Activated CD4-positive, alpha-beta T cell treated with anti-CD3 and anti-CD28 coated beads, Interleukin-2, amount 10 ng/mL, durations not matched to agents 24 days and 14 days (primary cell): ENCODE data around the gene RABAC1. TPM values are rescaled to one million over a fixed set of nuclear protein-coding genes. Genes with fewer than 3 reads are reported as not detected.
A peak's percentile ranks its signal among the peaks of the same experiment; 100 is the strongest.
"Not testable (repeated sequence)": the region's sequence is repeated elsewhere in the genome, so short reads cannot be mapped to it uniquely, and the experiment has no call there.

Experiments used
- DNase-seq: peaks from one replicate; pipeline ENCODE4 v3.0.0; 2022
- H3K27ac Mint-ChIP-seq: one replicate; pipeline ENCODE4 v1.8.0; 2022; ENCODE audit warnings: mild to moderate bottlenecking, mixed read lengths
- H3K27me3 Mint-ChIP-seq: one replicate; pipeline ENCODE4 v1.8.0; 2022; ENCODE audit warnings: mixed read lengths
- H3K36me3 Mint-ChIP-seq: one replicate; pipeline ENCODE4 v1.8.0; 2022; ENCODE audit warnings: low read depth, mild to moderate bottlenecking, mixed read lengths
- H3K4me1 Mint-ChIP-seq: one replicate; pipeline ENCODE4 v1.8.0; 2021; ENCODE audit warnings: mixed read lengths
- H3K4me3 Mint-ChIP-seq: one replicate; pipeline ENCODE4 v1.8.0; 2022; ENCODE audit warnings: mild to moderate bottlenecking, moderate library complexity, mixed read lengths
- H3K9me3 Mint-ChIP-seq: one replicate; pipeline ENCODE4 v1.8.0; 2021; ENCODE audit warnings: mixed read lengths
- intact Hi-C: fragments of 100-400 bp; cut with micrococcal nuclease; formaldehyde crosslinking; loops from one replicate; pipeline ENCODE4 v1.15.1; 2023
- total RNA-seq: library from RNA; stranded (reverse); gene quantifications from 2 replicates; pipeline ENCODE4 v1.2.3, GENCODE V29; 2022

RABAC1 gene
- total RNA-seq, 1 donor from 2014 or later: 41.5 TPM

DNA sequence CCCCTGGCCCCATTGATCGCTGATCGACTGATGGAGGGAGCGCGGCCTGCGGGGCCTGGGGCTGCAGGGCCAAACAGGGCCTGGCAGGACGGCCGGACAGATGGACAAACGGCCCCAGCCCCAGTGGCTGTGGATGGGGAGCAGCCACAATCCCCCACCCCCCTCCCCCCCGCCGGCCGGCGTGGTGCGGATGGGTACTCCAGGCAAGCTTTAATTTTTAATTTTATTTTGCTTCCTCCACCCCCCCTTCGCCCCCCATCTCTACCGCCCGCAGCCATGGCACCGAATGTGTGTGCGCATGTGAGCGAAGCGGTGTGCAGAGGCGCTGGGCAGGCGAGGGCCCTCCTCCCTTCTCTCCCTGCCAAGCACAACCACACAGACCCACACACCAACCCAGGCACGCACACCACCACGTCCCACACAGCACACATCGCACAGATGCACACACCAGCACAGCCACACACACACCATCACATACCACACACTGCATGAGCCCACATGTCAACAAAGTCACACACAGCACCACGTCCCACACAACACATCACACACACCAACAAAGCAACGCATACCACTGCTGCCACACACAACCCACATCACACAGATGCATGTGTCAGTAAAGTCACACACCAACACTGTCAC lies 43.2 kb downstream of the RABAC1 start:
- Mint-ChIP-seq H3K9me3 (no peaks in the 10 kb centered on the region), H3K4me3 (no peak overlapping the region), H3K27me3 (peaks cover 29% of the 10 kb centered on the region), H3K36me3 (peaks cover 9% of the 10 kb centered on the region), H3K4me1 (peaks cover 15% of the 10 kb centered on the region), H3K27ac (no peak overlapping the region)
- intact Hi-C loops: no loop called here
- no peak for DNase-seq

DNA sequence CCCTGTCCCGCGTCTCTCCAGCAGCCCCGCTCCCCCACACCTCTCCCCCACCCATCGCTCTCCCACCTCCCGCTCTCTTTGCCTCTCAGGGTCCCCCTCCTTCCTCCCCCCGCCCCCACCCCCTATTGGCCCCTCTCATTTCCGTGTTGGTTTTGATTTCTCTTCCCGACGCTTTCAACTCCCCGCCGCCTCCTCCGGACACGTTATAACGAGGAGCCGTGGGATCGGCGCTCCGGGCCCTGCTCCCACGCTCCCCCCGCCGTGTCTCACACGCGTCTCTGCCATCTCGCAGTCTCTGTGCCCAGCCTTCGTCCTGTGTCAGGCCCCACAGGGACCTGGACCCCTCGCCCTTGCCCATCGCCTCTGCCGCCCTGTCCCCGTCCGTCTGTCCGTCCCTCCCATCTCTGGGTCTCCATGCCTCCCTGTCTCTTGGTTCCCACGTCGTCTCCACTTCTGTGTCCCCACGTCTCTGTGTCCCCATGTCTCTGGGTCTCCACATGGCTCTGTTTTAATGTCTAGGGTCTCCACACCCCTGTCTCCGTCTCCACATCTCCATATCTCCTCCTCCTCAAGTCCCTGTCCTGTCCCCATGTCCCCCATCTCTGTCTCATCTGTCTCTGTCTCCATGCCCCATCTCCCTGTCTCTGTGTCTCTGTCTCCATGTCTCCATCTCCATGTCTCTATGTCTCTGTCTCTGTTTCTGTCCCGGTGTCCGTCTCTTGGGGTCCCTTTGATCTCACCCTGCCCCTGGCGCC lies 43.9 kb downstream of the RABAC1 start:
- peaks cover 22% of the 10 kb centered on the region for H3K4me1 Mint-ChIP-seq
- H3K9me3 Mint-ChIP-seq: no peaks in the 10 kb centered on the region
- no peak overlapping the region for H3K4me3 Mint-ChIP-seq
- intact Hi-C loops: no loop called here
- H3K27me3 Mint-ChIP-seq: peaks cover 31% of the 10 kb centered on the region
- H3K27ac Mint-ChIP-seq: no peak overlapping the region
- peak; percentile 69 for DNase-seq
- H3K36me3 Mint-ChIP-seq: peaks cover 14% of the 10 kb centered on the region

DNA sequence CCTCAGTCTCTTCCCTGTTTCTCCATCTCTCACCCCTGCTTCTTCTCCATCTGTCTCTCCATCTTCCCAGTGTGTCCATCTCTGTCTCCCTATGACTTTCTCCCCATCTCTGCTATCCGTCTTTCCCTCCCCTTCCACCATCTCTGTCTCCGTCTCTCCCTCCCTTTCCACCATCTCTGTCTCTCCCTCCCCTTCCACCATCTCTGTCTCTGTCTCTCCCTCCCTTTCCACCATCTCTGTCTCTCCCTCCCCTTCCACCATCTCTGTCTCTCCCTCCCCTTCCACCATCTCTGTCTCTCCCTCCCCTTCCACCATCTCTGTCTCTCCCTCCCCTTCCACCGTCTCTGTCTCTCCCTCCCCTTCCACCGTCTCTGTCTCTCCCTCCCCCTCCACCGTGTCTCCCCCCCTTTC lies 44.7 kb downstream of the RABAC1 start:
- Mint-ChIP-seq H3K36me3 (peaks cover 14% of the 10 kb centered on the region), H3K27me3 (peaks cover 31% of the 10 kb centered on the region), H3K4me1 (peaks cover 22% of the 10 kb centered on the region)
- H3K9me3 Mint-ChIP-seq, DNase-seq, intact Hi-C loops, H3K4me3 Mint-ChIP-seq, H3K27ac Mint-ChIP-seq: not testable (repeated sequence)

DNA sequence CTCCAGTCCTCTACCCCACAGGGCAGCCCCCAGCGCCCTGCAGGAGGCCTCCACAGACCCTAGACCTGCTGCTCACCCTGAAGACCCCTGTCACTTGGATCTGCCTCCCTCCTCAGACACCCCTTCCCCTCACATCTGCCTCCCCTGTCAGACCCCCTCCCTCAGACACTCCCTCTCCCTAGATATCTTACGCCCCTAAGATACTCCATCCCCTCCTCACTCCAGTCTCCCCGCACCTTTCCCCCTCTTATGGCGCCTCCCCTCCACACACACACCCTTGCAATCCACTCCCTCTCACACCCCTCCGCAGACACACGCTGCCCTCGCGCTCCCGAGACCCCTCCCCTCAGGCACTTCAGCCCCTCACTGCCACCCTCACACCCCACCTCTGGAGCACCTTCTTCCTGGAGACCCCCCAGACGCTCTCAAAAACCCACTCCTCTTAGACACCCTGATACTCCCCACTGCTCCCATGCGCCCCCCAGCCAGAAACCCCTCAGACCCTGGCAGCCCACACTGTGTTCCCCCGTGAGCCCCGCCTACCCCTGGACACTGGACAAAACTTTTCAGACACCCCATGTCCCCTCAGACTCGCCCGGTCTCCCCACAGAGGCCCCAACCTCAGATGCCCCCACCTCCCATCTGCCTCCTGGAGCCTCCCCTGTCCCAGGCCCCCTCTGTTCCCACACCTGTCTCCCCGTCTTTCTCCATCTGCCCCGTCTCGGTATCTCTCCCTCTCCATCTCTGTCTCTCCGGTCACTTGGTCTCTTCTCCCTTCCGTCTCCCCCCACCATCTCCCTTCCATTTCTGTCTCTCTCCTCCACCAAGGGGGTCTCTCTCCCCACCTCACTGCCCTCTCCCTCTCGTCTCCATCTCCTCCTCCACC lies 45.3 kb downstream of the RABAC1 start:
- peaks cover 20% of the 10 kb centered on the region for H3K36me3 Mint-ChIP-seq
- H3K4me3 Mint-ChIP-seq: no peak overlapping the region
- intact Hi-C loops: no loop called here
- peak; percentile 63 for DNase-seq
- H3K9me3 Mint-ChIP-seq: no peaks in the 10 kb centered on the region
- no peak overlapping the region for H3K27ac Mint-ChIP-seq
- H3K4me1 Mint-ChIP-seq: peaks cover 22% of the 10 kb centered on the region
- peaks cover 31% of the 10 kb centered on the region for H3K27me3 Mint-ChIP-seq

DNA sequence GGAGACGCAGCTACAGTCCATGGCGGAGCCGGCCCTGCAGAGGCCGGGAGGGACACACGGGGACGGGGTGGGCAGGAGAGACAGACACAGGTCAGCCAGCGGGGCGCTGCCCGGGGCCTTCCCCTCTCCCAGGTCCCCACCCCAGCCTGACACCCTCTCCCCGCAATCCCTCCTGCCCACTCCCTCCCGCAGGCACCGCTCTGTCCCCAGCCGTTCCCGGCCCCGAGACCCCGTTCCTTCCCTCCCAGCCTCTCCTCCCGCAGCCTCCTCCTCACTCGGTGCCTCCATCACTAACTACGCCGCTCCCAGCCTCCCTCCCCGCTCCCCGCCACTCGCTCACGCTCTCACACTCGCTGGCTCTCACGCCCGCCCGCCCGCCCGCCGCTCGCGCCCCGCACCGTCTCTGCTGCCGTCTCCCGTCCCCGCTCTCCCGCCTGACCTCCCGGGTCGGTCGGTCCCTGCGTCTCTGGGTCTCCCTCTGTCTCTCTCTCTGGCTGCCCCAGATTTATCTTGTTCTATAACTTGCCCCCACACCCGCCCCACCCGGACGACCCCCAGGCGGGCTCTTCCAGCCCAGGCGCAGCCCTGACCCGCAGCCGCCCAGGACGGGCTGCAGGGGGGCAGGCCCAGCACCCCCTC lies 46.1 kb downstream of the RABAC1 start:
- intact Hi-C loops: no loop called here
- peaks cover 22% of the 10 kb centered on the region for H3K4me1 Mint-ChIP-seq
- no peak overlapping the region for H3K4me3 Mint-ChIP-seq
- no peak overlapping the region for H3K27ac Mint-ChIP-seq
- H3K9me3 Mint-ChIP-seq: no peaks in the 10 kb centered on the region
- peaks cover 21% of the 10 kb centered on the region for H3K36me3 Mint-ChIP-seq
- DNase-seq: peak; percentile 69
- H3K27me3 Mint-ChIP-seq: peaks cover 31% of the 10 kb centered on the region

DNA sequence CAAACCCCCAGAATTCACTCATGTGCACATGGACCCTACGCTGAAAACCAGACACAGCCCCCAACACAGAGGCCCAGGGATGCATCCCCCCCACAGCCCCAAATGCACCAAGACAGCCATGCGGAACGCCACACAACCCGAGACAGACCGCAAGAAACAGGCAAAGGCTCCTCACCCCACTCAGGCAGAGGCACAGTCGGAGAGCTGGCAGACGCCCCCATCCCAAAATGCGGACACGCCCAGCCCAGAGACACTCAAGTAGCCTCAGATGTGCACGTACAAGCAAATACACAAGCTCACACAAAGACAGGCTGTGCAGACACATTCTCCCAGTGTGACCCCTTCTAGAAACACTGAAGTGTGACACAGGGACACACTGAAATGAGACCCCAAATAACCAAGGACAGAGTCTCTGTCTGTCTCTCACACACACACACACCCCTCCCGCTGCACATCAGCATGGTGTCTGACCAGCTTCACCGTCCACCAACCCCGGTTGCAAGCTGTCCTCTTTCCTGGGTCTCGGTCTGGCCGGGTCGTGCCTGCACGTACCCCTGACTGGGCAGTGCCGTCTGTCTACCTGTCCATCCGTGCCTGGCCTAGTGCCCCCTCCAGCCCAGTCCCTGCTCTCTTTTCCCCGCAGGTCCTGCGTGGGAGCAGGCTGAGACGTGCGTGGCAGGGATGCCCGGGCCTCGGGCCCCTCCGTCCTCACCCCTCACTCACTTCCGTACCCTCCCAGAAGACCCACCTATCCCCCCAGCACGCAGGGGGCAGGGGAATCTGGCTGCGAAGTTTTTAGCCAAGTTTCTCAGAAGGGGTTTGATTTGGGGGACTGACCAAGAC lies 47.0 kb downstream of the RABAC1 start:
- intact Hi-C loops: no loop called here
- Mint-ChIP-seq H3K27me3 (peaks cover 31% of the 10 kb centered on the region), H3K9me3 (no peaks in the 10 kb centered on the region), H3K36me3 (peaks cover 25% of the 10 kb centered on the region), H3K4me1 (peaks cover 22% of the 10 kb centered on the region), H3K4me3 (no peak overlapping the region), H3K27ac (no peak overlapping the region)
- peak; percentile 69 for DNase-seq

DNA sequence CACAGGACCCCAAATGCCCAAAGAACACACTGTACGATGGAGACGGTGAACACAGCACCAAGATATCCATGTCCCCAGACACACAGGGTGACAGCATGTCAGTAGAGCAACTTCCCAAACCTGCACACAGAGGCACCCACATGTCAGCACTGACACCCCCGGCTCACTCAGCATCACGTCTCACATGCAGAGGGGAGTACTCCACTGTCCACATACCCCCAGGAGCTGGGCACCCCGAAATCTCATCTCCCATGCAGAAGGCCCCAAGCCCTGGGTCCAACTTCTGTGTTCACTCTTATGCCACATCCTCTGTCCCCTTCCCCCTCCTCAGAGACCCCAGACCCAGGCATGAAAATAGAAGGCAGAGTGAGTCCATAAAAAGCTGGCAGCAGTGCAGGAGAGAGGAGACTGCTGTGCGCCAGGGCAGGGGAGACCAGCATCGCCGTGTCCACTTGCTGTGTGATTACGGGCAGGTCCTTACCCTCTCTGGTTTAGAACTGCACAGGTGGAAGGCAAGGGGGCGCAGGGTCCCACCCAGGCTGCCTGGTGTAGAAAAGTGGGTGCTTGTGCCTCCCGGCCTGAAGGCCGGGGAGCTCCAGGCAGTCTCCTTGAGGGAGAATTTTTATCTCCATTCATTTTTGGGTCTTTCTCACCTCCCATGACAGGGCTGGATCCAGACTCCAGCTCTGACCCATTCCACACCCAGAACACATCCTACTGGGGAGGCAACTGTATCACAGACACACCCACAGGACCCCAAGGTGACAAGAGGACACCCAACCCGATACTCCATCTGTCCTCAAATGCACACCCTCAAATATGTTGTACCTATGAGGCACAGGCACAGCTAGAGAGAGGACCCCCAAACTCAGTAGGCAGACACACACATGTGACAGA lies 47.9 kb downstream of the RABAC1 start:
- H3K9me3 Mint-ChIP-seq: no peaks in the 10 kb centered on the region
- H3K27ac Mint-ChIP-seq: no peak overlapping the region
- H3K36me3 Mint-ChIP-seq: peaks cover 32% of the 10 kb centered on the region
- no peak overlapping the region for H3K4me3 Mint-ChIP-seq
- H3K27me3 Mint-ChIP-seq: peaks cover 31% of the 10 kb centered on the region
- intact Hi-C loops: no loop called here
- peaks cover 26% of the 10 kb centered on the region for H3K4me1 Mint-ChIP-seq
- DNase-seq: peak; percentile 68

DNA sequence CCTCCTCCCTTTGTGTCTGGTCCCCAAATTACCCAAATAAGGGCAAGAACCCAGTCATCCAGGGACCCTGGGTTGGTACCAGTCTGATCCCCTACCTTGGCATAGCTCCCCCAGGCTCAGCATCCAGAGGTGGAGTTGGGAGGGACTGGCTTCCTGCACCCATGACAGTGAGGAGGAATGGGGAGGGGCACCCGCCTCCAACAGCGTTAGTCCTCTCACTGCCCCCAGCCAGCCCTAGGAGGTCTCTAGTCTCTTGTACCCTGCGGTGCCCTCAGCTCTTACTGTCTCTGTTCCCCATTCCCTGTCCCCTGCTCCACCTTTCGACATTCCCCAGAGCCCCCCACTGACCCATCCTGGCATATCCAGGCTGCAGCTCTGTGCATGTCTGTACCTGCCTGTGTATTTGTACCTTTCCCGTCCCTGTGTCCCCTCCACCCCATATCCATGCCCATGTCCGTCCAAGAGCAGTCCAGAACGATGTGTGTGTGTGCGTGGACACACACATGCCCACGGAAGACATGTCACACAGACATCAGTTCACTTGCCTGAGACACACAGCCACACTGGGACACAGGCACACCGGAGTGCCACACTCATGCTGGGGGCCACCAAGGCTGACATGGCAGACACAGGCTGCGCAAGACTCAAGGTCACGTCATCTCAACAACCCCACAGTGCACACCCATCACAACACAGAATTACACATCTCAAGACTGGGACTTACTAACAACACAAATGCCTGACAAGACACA lies 48.7 kb downstream of the RABAC1 start:
- peaks cover 31% of the 10 kb centered on the region for H3K27me3 Mint-ChIP-seq
- H3K27ac Mint-ChIP-seq: no peak overlapping the region
- no peak overlapping the region for H3K4me3 Mint-ChIP-seq
- H3K36me3 Mint-ChIP-seq: peaks cover 39% of the 10 kb centered on the region
- H3K4me1 Mint-ChIP-seq: peaks cover 31% of the 10 kb centered on the region
- H3K9me3 Mint-ChIP-seq: no peaks in the 10 kb centered on the region
- intact Hi-C loops: no loop called here
- DNase-seq: peak; percentile 61

DNA sequence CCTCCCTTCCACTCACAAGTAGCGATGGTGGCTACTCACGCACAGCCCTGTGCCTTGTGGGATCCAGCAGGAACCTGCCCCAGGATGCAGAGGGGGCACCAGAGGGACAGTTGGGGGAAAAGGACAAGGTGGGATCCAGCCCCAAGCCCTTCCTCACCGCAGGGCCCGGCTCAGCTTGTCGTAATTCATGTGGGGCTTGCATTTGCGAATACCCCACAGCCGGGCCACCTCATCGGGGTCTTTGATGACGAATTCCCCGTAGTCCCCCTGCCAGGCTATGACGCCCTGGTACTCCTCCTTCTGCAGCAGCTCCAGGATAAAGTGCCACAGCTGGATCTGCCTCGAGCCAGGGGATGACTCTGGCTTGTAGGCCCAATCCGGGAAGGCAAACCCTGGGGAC lies 49.4 kb downstream of the RABAC1 start:
- peaks cover 30% of the 10 kb centered on the region for H3K27me3 Mint-ChIP-seq
- H3K4me3 Mint-ChIP-seq: no peak overlapping the region

DNA sequence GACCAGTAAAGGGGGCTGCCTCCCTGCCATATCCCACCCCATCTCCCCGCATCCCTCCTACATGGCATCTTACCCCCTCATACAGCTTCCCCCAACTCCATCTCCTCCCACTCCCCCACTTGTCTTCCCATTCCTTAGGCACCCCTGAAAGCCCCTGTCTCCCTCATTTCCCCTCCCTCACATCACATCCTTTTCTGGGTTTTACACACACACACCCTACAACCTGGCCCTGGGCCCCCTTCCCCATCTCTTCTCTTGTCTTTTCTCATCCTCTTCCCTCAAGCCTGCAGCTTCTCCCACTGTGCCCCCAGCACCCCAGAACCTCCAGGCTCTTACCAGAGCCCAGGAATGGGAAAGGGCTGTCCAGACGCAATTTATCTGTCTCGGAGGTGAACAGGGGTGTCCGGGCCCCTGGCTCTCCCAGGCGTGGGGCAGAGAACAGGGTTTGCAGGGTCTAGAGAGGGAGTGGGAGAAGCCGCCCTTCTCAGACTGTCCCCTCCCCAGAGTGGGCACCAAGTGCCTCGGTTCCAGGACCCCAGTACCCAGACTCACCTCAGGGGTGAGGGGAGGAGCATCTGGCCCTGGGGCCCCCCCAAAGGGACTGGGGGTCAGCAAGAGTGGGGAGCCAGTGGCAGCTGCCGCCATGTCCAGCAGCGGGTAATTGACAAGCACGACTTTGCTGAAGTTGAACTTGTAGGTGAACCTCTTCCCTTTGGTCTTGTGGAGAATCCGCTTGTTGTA lies 50.2 kb downstream of the RABAC1 start:
- Mint-ChIP-seq H3K4me1 (peaks cover 35% of the 10 kb centered on the region), H3K36me3 (peaks cover 54% of the 10 kb centered on the region), H3K27ac (no peak overlapping the region), H3K4me3 (no peak overlapping the region), H3K9me3 (no peaks in the 10 kb centered on the region), H3K27me3 (peaks cover 23% of the 10 kb centered on the region)
- intact Hi-C loops: no loop called here
- DNase-seq: no peak

More for the DNA sequence above, 49.4 kb downstream of the RABAC1 start:
- intact Hi-C loops: no loop called here
- Mint-ChIP-seq H3K36me3 (peaks cover 46% of the 10 kb centered on the region), H3K27ac (no peak overlapping the region), H3K4me1 (peaks cover 33% of the 10 kb centered on the region), H3K9me3 (no peaks in the 10 kb centered on the region)
- DNase-seq: no peak

DNA sequence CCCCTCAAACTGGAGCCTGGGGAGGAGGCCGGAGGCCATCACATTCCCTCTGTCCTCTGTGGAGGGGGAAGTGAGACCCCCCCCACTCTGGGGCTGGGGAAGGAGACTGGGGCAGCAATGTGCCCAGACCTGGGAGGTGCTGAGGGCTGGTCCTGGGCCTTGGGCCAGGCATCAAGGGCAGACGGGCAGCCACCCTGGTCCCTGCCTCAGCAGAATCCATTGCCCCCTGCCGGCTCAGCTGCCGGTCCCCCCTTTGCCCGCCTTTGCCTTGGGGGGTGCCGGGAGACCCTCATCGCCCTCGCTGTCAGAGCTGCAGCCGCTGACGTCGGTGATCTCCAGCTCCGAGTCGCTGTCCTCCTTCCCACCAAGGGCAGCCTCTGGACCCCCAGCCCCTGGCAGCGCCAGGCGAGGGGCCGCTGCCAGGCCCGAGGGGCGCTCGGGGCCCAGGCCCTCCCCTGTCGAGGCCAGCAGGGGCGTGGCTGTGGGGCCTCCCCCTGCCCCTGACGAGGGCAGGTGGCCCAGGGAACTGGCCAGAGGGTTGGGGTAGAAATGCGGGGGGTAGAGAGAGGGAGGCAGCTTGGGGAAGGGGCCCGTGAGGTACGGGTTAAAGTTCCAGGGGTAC lies 51.0 kb downstream of the RABAC1 start:
- no peak overlapping the region for H3K27ac Mint-ChIP-seq
- H3K4me1 Mint-ChIP-seq: peaks cover 33% of the 10 kb centered on the region
- peaks cover 16% of the 10 kb centered on the region for H3K27me3 Mint-ChIP-seq
- no peak for DNase-seq
- H3K36me3 Mint-ChIP-seq: peaks cover 62% of the 10 kb centered on the region
- intact Hi-C loops: no loop called here
- no peaks in the 10 kb centered on the region for H3K9me3 Mint-ChIP-seq
- H3K4me3 Mint-ChIP-seq: no peak overlapping the region
